Heart left ventricle (tissue), 16 donors: ENCODE results near the gene MAPKAP1. TPM values are rescaled to one million over a fixed set of nuclear protein-coding genes. Genes with fewer than 3 reads are reported as not detected.

Experiments
- ATAC-seq, 4 donors: fragments of 200-7000 bp; cut with Tn5 transposase; one replicate each; pipeline ENCODE4 v1.9.1; 2020 to 2022; ENCODE audit warnings: moderate library complexity in 4 of 4, mild to moderate bottlenecking in 3 of 4, moderate number of reproducible peaks in 1 of 4
- DNase-seq, 5 donors: peaks; one replicate each; pipeline ENCODE4 v3.0.0-alpha.2; 2020
- H3K27ac ChIP-seq, 12 donors: fragments of 200-600 bp; sonication (generic) in 4 of 12; one replicate each; pipeline versions ENCODE4 v1.5.0 to v1.8.0; 2016 to 2022; ENCODE audit warnings: mild to moderate bottlenecking in 2 of 12
- H3K27me3 ChIP-seq, 9 donors: fragments of 200-600 bp; sonication (generic) in 2 of 9; one replicate each; pipeline versions ENCODE4 v1.5.1 to v1.8.0; 2016 to 2022; ENCODE audit warnings: mild to moderate bottlenecking in 3 of 9
- H3K36me3 ChIP-seq, 9 donors: fragments of 200-600 bp; sonication (generic) in 2 of 9; one replicate each; pipeline versions ENCODE4 v1.5.0 to v1.8.0; 2018 to 2022; ENCODE audit warnings: mild to moderate bottlenecking in 2 of 9
- H3K4me1 ChIP-seq, 12 donors: fragments of 200-600 bp; sonication (generic) in 4 of 12; one replicate each; pipeline versions ENCODE4 v1.5.0 to v1.8.0; 2016 to 2022; ENCODE audit warnings: mild to moderate bottlenecking in 3 of 12
- H3K4me3 ChIP-seq, 12 donors: fragments of 200-600 bp; sonication (generic) in 4 of 12; one replicate each; pipeline versions ENCODE4 v1.5.0 to v1.8.0; 2017 to 2022; ENCODE audit warnings: mild to moderate bottlenecking in 9 of 12, moderate library complexity in 4 of 12
- H3K9me3 ChIP-seq, 12 donors: fragments of 200-600 bp; sonication (generic) in 4 of 12; one replicate each; pipeline versions ENCODE4 v1.5.0 to v1.8.0; 2016 to 2022; ENCODE audit warnings: mild to moderate bottlenecking in 1 of 12
- POLR2A ChIP-seq, 2 donors: fragments of 450-650 bp; IDR thresholded peaks; one replicate each; pipeline ENCODE4 v1.6.1; 2017; ENCODE audit warnings: antibody characterized with exemption in 2 of 2, mild to moderate bottlenecking in 2 of 2, moderate library complexity in 2 of 2
- WGBS, 4 donors: extraction: QIAGEN DNeasy Blood & Tissue Kit in 2 of 4; methylation state at CpG; one replicate each; pipeline versions ENCODE4 v1.1.5 to v1.1.7; 2013 to 2018; 5-methylcytosine and 5-hydroxymethylcytosine counted together
- intact Hi-C, 10 donors: fragments of 100-400 bp; cut with DNase I; formaldehyde crosslinking; loops; one replicate each; pipeline versions ENCODE4 v1.11.1 to v1.14.2; 2022
- polyA plus RNA-seq, 2 donors: library from polyadenylated mRNA; stranded (reverse); fragments of 200-250 nt; gene quantifications; one replicate each; pipeline ENCODE4 v1.2.3, GENCODE V29; 2013
- total RNA-seq, 9 donors: library from RNA; depleted of rRNA in 2 of 9; stranded (reverse); fragments of >200 nt in 2 of 9; fragmentation: NEBNext Ultra II Directional in 3 of 9; extraction: Animal tissue kit (Norgen Biotek cat#: 25700) in 3 of 9; gene quantifications; one replicate each; pipeline versions ENCODE4 v1.1.0 to v1.2.4, GENCODE V29; 2016 to 2023
- TF ChIP-seq, protein P1 (sequence below), 12 donors: fragments of 200-600 bp; sonication (generic) in 4 of 12; IDR thresholded peaks; one replicate each; pipeline versions ENCODE4 v1.5.0 to v1.8.0; 2018 to 2022; ENCODE audit warnings: antibody characterized with exemption in 12 of 12, mild to moderate bottlenecking in 5 of 12
- donor health status: ischemic (EF 13 %, LVEDD 7.1; RV severe dilation, severe dysfunction).
- donor health status: healthy with polysubstance abuse.
- donor health status: DM: no; HTN: yes; CAD: no.
- donor health status: DM: no; HTN: no; CAD: no.
- donor health status: ischemic (EF 25% LVEDD 6.9; RV normal size, moderate dysfunction).
- donor health status: ischemic (EF 25% LVEDD 5.7; RV mildly dilated, moderate dysfunction).
- donor health status: healthy.
- donor health status: DM: yes; HTN: yes; CAD: no.
- donor health status: ischemic (EF 35%, LVEDD 5.7; RV mildly dilated, moderate dysfunction).
- donor health status: nonischemic (EF 11% LVEDD 7.7; RV severe dilation, severe dysfunction).
- donor health status: DM: yes; HTN: yes; CAD: no.
- donor health status: PGD.
- donor health status: ischemic (EF 29% LVEDD 5.4; RV normal size, mild dysfunction).
- donor health status: nonischemic (EF 23%, LVEDD 6.1; RV moderate dilation, normal function).

MAPKAP1 gene
- total and polyA plus RNA-seq, 11 donors = 76.2 to 145 (median 124) TPM

DNA sequence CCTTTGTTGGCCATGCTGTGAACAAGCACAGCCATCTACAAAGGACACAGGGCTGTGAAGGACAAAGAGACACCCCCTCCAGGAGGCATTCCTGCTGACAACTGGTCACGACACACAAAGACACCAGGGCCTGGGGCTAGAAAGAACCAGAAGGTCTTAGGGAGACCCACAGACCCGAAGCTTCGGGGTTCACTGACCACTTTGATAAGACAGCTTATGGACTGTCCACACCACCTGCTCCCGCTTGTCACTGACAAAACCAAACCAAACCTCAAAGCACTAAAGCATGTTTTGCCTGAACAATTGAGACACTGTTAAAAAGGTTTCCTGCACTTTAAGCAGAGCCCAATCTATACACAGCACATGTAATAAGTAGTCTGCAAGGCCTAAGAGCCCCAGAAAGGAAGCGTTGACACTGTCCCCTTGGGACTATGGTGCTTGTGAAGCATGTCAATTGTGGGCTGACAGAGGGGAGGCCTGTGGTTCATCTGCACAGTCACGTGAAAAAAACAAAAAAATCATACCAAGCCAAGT, 260.4 kb downstream of the MAPKAP1 start:
- H3K4me3 ChIP-seq = no peak overlapping the region
- DNase-seq = no peak
- no peak overlapping the region for H3K27ac ChIP-seq
- WGBS, 4 donors = 70 to 73% (median 71%) methylated on average over 6 of the region's 6 CpGs
- no peak for ATAC-seq
- TF ChIP-seq, protein P1, sequence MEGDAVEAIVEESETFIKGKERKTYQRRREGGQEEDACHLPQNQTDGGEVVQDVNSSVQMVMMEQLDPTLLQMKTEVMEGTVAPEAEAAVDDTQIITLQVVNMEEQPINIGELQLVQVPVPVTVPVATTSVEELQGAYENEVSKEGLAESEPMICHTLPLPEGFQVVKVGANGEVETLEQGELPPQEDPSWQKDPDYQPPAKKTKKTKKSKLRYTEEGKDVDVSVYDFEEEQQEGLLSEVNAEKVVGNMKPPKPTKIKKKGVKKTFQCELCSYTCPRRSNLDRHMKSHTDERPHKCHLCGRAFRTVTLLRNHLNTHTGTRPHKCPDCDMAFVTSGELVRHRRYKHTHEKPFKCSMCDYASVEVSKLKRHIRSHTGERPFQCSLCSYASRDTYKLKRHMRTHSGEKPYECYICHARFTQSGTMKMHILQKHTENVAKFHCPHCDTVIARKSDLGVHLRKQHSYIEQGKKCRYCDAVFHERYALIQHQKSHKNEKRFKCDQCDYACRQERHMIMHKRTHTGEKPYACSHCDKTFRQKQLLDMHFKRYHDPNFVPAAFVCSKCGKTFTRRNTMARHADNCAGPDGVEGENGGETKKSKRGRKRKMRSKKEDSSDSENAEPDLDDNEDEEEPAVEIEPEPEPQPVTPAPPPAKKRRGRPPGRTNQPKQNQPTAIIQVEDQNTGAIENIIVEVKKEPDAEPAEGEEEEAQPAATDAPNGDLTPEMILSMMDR (IDR thresholded peaks at IDR 0.05) = no peak
- TF ChIP-seq POLR2A (IDR thresholded peaks at IDR 0.05) = no peak
- no peaks in the 10 kb centered on the region for H3K27me3 ChIP-seq
- intact Hi-C loops = no loop called here
- H3K9me3 ChIP-seq = no peaks in the 10 kb centered on the region
- peaks cover 0 to 24% (median 10%) of the 10 kb centered on the region in 9 donors for H3K36me3 ChIP-seq
- peaks cover 0 to 5% (median 0%) of the 10 kb centered on the region in 12 donors for H3K4me1 ChIP-seq

DNA sequence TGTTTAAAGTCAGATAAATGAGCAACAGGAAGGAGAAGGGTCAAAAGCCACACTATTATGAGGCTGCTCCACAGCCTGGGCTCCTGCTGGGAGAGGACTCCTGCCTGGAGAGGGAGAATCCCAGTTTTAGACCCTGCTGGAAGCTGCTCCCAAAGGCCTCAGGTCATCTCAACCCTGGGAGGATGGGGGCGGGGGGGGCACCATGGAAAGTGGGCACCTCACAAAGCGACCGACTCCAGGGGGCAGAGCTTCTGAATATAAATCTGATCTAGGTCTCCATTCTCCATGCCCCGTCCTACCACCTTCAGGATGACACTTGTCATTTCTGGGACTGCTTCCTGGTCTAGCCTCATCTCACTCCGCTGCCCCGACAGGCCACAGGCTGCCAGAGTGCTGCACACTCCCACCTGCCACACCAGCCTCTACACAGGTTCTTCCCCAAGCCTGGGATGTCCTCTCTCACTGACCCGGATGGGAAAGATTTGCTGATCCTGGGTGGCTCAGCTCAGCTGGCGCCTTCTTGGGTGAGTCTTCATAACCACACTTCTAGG, 262.0 kb downstream of the MAPKAP1 start:
- no peak for TF ChIP-seq POLR2A (IDR thresholded peaks at IDR 0.05)
- TF ChIP-seq, protein P1 (IDR thresholded peaks at IDR 0.05) = no peak
- WGBS, 4 donors = 91 to 97% (median 94%) methylated on average over 8 of the region's 8 CpGs
- Histone ChIP-seq H3K27me3 (no peaks in the 10 kb centered on the region), H3K9me3 (no peaks in the 10 kb centered on the region), H3K4me1 (no peaks in the 10 kb centered on the region), H3K27ac (no peak overlapping the region), H3K4me3 (no peak overlapping the region), H3K36me3 (peaks cover 0 to 36% (median 24%) of the 10 kb centered on the region in 9 donors)
- intact Hi-C loops = no loop called here
- DNase-seq (no peak), ATAC-seq (no peak)

DNA sequence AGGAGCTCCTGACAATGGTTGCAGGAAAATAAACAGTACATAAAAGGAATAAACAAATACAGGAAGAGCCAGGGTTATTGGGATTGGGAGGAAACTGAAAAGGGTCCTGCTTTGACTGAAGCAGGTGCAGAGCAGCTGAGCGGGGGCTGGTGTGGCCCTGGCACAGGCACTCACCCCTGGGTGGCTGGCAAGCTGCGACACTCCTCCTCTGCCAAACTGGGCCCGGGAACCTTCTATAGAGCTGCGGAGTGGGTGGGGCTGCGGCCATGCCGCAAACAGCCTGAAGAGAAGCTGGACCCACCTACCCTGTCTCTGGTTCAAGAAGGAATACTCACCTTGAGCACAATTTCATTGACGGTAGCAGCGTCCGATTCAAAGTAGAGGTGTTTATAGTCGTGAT, 262.8 kb downstream of the MAPKAP1 start:
- Histone ChIP-seq H3K27ac (no peak overlapping the region), H3K4me1 (no peaks in the 10 kb centered on the region), H3K9me3 (no peaks in the 10 kb centered on the region), H3K27me3 (no peaks in the 10 kb centered on the region), H3K36me3 (peaks cover 0 to 44% (median 31%) of the 10 kb centered on the region in 9 donors), H3K4me3 (no peak overlapping the region)
- TF ChIP-seq, protein P1 (IDR thresholded peaks at IDR 0.05) = no peak
- no peak for TF ChIP-seq POLR2A (IDR thresholded peaks at IDR 0.05)
- intact Hi-C loops = no loop called here
- ATAC-seq = no peak
- 93 to 95% (median 94%) methylated on average over 10 of the region's 10 CpGs for WGBS, 4 donors
- no peak for DNase-seq

DNA sequence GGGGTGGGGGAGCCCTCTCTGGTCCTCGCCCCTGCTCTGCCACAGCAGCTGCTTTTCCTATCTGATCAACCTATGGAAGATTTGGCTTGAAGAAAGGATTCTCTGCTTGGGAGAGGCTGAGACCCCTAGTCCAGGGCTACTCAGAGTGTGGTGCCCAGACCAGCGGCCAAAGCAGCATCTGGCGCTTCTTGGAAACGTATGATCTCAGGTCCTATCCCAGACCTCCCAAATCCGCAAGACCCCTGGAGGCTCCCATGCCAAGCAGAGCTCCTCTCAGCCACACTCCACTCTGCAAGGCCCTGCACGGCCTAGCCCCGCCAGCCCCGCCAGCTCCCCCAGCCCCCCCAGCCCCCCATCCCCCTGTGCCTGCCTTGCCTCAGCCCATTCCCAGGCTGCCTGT, 263.6 kb downstream of the MAPKAP1 start:
- no peaks in the 10 kb centered on the region for H3K27me3 ChIP-seq
- no peak for ATAC-seq
- intact Hi-C loops = no loop called here
- no peak overlapping the region for H3K27ac ChIP-seq
- H3K36me3 ChIP-seq = peaks cover 0 to 52% (median 39%) of the 10 kb centered on the region in 9 donors
- H3K9me3 ChIP-seq = no peaks in the 10 kb centered on the region
- H3K4me3 ChIP-seq = no peak overlapping the region
- DNase-seq = no peak
- H3K4me1 ChIP-seq = no peaks in the 10 kb centered on the region
- WGBS, 4 donors = 96 to 100% (median 99%) methylated on average over 6 to 8 of the region's 8 CpGs
- TF ChIP-seq, protein P1 (IDR thresholded peaks at IDR 0.05) = no peak
- no peak for TF ChIP-seq POLR2A (IDR thresholded peaks at IDR 0.05)
